Neural cell (in vitro differentiated cells): ENCODE results near the gene ERGIC3. TPM values are rescaled to one million over a fixed set of nuclear protein-coding genes. Genes with fewer than 3 reads are reported as not detected.

Experiments
- H2AFZ ChIP-seq: fragments of 200-600, 300-800 bp; sonication (generic), shearing (Covaris generic); 2 replicates; pipeline ENCODE4 v1.6.0; 2014; ENCODE audit warnings: low read depth, mild to moderate bottlenecking, antibody characterized with exemption, low read length, moderate library complexity
- H3F3A ChIP-seq: fragments of 200-600 bp; shearing (Covaris generic); 2 replicates; pipeline ENCODE4 v1.6.1; 2016; ENCODE audit warnings: mild to moderate bottlenecking, moderate library complexity, mixed read lengths, antibody characterized with exemption, low read length; ENCODE audit not compliant: insufficient read depth, poor library complexity, severe bottlenecking
- H3K27ac ChIP-seq: fragments of 200-600, 300-800 bp; sonication (generic), shearing (Covaris generic); 2 replicates; pipeline ENCODE4 v1.5.1; 2014; ENCODE audit warnings: mild to moderate bottlenecking, low read length, moderate library complexity
- H3K27me3 ChIP-seq: fragments of 300-800, 200-600 bp; sonication (generic), shearing (Covaris generic); 2 replicates; pipeline ENCODE4 v1.6.0; 2014; ENCODE audit warnings: mild to moderate bottlenecking, low read depth, low read length, moderate library complexity; ENCODE audit not compliant: insufficient read depth
- H3K36me3 ChIP-seq: fragments of 300-800, 200-600 bp; sonication (generic), shearing (Covaris generic); 2 replicates; pipeline ENCODE4 v1.5.1; 2014; ENCODE audit warnings: mild to moderate bottlenecking, antibody characterized with exemption, low read length, moderate library complexity; ENCODE audit not compliant: insufficient read depth
- H3K4me2 ChIP-seq: fragments of 300-800, 200-600 bp; sonication (generic), shearing (Covaris generic); 2 replicates; pipeline ENCODE4 v1.6.0; 2014; ENCODE audit warnings: mild to moderate bottlenecking, low read length
- H3K4me3 ChIP-seq: fragments of 300-800, 200-600 bp; sonication (generic), shearing (Covaris generic); 2 replicates; pipeline ENCODE4 v1.5.1; 2014; ENCODE audit warnings: mild to moderate bottlenecking, low read length, moderate library complexity
- H3K79me2 ChIP-seq: fragments of 200-600 bp; shearing (Covaris generic); replicated peaks from 2 replicates; pipeline ENCODE4 v1.6.0; 2014; ENCODE audit warnings: mild to moderate bottlenecking, low read length, moderate library complexity; ENCODE audit not compliant: insufficient read depth
- H3K9ac ChIP-seq: fragments of 300-800, 200-600 bp; sonication (generic), shearing (Covaris generic); 2 replicates; pipeline ENCODE4 v1.6.1; 2016; ENCODE audit warnings: mild to moderate bottlenecking, low read length, mixed read lengths
- H3K9me2 ChIP-seq: fragments of 200-600 bp; shearing (Covaris generic); 2 replicates; pipeline ENCODE4 v1.6.1; 2016; ENCODE audit warnings: mild to moderate bottlenecking, low read length, mixed read lengths; ENCODE audit not compliant: insufficient read depth
- H3K9me3 ChIP-seq: fragments of 200-600, 300-800 bp; sonication (generic), shearing (Covaris generic); 2 replicates; pipeline ENCODE4 v1.6.1; 2016; ENCODE audit warnings: mild to moderate bottlenecking, mixed run types, low read length, moderate library complexity, mixed read lengths
- H4K20me1 ChIP-seq: fragments of 200-600 bp; shearing (Covaris generic); 2 replicates; pipeline ENCODE4 v1.6.1; 2016; ENCODE audit warnings: mild to moderate bottlenecking, mixed run types; ENCODE audit not compliant: insufficient read depth
- EP300 ChIP-seq: fragments of 450-650 bp; conservative IDR thresholded peaks from 2 replicates; pipeline ENCODE4 v1.6.1; 2014; ENCODE audit warnings: antibody characterized with exemption, mild to moderate bottlenecking, moderate library complexity; ENCODE audit not compliant: poor library complexity, severe bottlenecking
- EZH2 ChIP-seq: fragments of 200-600, 300-800 bp; shearing (Covaris generic), sonication (generic); IDR thresholded peaks from 2 replicates; pipeline ENCODE4 v1.6.1; 2014; ENCODE audit warnings: antibody characterized with exemption, low read length, borderline replicate concordance, mild to moderate bottlenecking; ENCODE audit not compliant: insufficient read depth, poor library complexity, severe bottlenecking
- MXI1 ChIP-seq: fragments of 450-650 bp; conservative IDR thresholded peaks from 2 replicates; pipeline ENCODE4 v1.6.1; 2014; ENCODE audit warnings: antibody characterized with exemption, mild to moderate bottlenecking; ENCODE audit not compliant: poor library complexity, severe bottlenecking
- POLR2AphosphoS5 ChIP-seq: IDR thresholded peaks from 2 replicates; pipeline ENCODE4 v1.6.1; 2012
- RAD21 ChIP-seq: fragments of 450-650 bp; conservative IDR thresholded peaks from 2 replicates; pipeline ENCODE4 v1.6.1; 2014; ENCODE audit warnings: antibody characterized with exemption, mild to moderate bottlenecking, moderate library complexity
- SMC3 ChIP-seq: fragments of 450-650 bp; conservative IDR thresholded peaks from 2 replicates; pipeline ENCODE4 v1.6.1; 2014; ENCODE audit warnings: antibody characterized with exemption, mild to moderate bottlenecking, moderate library complexity; ENCODE audit not compliant: poor library complexity
- TAF1 ChIP-seq: IDR thresholded peaks from 2 replicates; pipeline ENCODE4 v1.6.1; 2012; ENCODE audit warnings: low read depth
- polyA plus RNA-seq: library from polyadenylated mRNA; depleted of rRNA; stranded (reverse); fragments of >200 nt; gene quantifications from 2 replicates; pipeline ENCODE4 v1.2.3, GENCODE V29; 2014
- TF ChIP-seq, protein P1 (sequence below): fragments of 450-650 bp; IDR thresholded peaks from 2 replicates; pipeline ENCODE4 v1.5.1; 2014; ENCODE audit warnings: antibody characterized with exemption, mild to moderate bottlenecking, moderate library complexity; ENCODE audit not compliant: poor library complexity, severe bottlenecking
- TF ChIP-seq, protein P2 (sequence below): IDR thresholded peaks from 2 replicates; pipeline ENCODE4 v1.6.1; 2012; ENCODE audit warnings: borderline replicate concordance

Gene ERGIC3
- polyA plus RNA-seq, 1 donor from 2014 or later: 385 TPM

DNA sequence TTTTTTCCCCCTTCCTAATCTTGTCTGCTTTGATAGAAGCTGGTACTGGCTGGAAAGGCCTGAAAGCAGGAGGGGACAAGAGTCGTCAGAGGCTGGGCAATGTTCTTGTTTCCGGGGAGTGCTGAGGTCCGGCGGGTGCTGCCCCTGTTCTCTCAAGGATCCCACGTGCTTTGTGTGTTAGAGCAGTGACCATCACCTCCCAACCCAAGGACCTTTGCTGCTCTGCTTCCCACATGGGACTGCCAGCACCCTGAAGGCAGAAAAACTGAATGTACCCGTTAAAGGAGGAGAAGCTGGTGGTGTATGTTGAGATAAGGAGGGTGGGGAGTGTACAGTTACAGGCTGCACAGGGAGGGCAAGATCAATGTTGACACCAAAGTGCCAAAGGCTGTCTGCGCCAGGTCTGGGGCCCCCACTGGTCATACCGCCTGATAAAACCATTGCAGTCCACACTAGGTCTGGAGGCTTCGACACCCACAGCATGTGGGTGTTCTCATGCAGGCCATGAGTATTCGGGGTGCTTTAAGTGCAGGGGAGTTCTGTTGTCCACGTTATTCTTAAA lies 27.4 kb upstream of the ERGIC3 start:
- no peak overlapping the region for H3K9ac ChIP-seq

DNA sequence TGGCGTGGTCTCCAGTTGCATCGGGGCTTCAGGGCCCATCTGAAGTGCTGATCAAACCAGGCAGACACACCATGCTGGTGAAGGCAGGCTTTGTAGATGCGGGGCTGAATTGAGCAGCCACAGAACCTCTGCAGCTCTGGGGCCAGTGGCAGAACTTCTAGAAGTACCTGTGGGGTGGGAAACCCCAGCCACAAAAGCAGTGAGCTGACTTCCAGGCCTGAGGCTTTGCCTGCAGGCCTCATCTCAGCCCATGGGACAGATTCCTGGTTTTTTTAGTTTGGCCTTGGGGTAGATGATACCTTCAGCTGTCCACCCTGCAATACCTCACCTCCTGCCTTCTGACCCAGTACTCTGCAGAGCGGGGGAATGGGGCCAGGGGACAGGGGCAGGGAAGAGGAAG lies 26.5 kb upstream of the ERGIC3 start:
- no peaks in the 10 kb centered on the region for H4K20me1 ChIP-seq
- H3F3A ChIP-seq: no peaks in the 10 kb centered on the region
- no peaks in the 10 kb centered on the region for H3K27me3 ChIP-seq
- H3K36me3 ChIP-seq: no peaks in the 10 kb centered on the region
- H3K79me2 ChIP-seq: no peaks in the 10 kb centered on the region
- H2AFZ ChIP-seq: no peak overlapping the region
- TF ChIP-seq RAD21 (no peak), MXI1 (no peak), TAF1 (no peak), SMC3 (no peak)
- TF ChIP-seq, protein P1, sequence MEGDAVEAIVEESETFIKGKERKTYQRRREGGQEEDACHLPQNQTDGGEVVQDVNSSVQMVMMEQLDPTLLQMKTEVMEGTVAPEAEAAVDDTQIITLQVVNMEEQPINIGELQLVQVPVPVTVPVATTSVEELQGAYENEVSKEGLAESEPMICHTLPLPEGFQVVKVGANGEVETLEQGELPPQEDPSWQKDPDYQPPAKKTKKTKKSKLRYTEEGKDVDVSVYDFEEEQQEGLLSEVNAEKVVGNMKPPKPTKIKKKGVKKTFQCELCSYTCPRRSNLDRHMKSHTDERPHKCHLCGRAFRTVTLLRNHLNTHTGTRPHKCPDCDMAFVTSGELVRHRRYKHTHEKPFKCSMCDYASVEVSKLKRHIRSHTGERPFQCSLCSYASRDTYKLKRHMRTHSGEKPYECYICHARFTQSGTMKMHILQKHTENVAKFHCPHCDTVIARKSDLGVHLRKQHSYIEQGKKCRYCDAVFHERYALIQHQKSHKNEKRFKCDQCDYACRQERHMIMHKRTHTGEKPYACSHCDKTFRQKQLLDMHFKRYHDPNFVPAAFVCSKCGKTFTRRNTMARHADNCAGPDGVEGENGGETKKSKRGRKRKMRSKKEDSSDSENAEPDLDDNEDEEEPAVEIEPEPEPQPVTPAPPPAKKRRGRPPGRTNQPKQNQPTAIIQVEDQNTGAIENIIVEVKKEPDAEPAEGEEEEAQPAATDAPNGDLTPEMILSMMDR: no peak
- no peak overlapping the region for H3K27ac ChIP-seq
- no peak overlapping the region for H3K4me2 ChIP-seq
- no peak overlapping the region for H3K9ac ChIP-seq
- no peaks in the 10 kb centered on the region for H3K9me2 ChIP-seq
- H3K4me3 ChIP-seq: no peak overlapping the region
- H3K9me3 ChIP-seq: no peaks in the 10 kb centered on the region

More for the DNA sequence above, 27.4 kb upstream of the ERGIC3 start:
- Histone ChIP-seq H3K27me3 (no peaks in the 10 kb centered on the region), H3K4me2 (no peak overlapping the region), H4K20me1 (no peaks in the 10 kb centered on the region), H3K27ac (no peak overlapping the region), H3F3A (no peaks in the 10 kb centered on the region), H2AFZ (no peak overlapping the region), H3K4me3 (no peak overlapping the region), H3K36me3 (no peaks in the 10 kb centered on the region), H3K9me3 (no peaks in the 10 kb centered on the region), H3K79me2 (no peaks in the 10 kb centered on the region), H3K9me2 (no peaks in the 10 kb centered on the region)
- no peak for TF ChIP-seq TAF1
- TF ChIP-seq RAD21: no peak
- TF ChIP-seq POLR2AphosphoS5: no peak
- TF ChIP-seq, protein P2, sequence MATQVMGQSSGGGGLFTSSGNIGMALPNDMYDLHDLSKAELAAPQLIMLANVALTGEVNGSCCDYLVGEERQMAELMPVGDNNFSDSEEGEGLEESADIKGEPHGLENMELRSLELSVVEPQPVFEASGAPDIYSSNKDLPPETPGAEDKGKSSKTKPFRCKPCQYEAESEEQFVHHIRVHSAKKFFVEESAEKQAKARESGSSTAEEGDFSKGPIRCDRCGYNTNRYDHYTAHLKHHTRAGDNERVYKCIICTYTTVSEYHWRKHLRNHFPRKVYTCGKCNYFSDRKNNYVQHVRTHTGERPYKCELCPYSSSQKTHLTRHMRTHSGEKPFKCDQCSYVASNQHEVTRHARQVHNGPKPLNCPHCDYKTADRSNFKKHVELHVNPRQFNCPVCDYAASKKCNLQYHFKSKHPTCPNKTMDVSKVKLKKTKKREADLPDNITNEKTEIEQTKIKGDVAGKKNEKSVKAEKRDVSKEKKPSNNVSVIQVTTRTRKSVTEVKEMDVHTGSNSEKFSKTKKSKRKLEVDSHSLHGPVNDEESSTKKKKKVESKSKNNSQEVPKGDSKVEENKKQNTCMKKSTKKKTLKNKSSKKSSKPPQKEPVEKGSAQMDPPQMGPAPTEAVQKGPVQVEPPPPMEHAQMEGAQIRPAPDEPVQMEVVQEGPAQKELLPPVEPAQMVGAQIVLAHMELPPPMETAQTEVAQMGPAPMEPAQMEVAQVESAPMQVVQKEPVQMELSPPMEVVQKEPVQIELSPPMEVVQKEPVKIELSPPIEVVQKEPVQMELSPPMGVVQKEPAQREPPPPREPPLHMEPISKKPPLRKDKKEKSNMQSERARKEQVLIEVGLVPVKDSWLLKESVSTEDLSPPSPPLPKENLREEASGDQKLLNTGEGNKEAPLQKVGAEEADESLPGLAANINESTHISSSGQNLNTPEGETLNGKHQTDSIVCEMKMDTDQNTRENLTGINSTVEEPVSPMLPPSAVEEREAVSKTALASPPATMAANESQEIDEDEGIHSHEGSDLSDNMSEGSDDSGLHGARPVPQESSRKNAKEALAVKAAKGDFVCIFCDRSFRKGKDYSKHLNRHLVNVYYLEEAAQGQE: no peak
- TF ChIP-seq, protein P1: no peak
- no peak for TF ChIP-seq EP300
- no peak for TF ChIP-seq MXI1
- TF ChIP-seq EZH2: no peak
- TF ChIP-seq SMC3: no peak
